ENCODE measurements around the gene MRC2. TPM values are rescaled to one million over a fixed set of nuclear protein-coding genes. Genes with fewer than 3 reads are reported as not detected.

Gene MRC2
- total RNA-seq, 1 donor from 2014 or later, result 2.3 TPM

Other genes with a start within 250 kb of the MRC2 start
- gene EFCAB3, start 247.1 kb upstream of the MRC2 start, total RNA-seq, result not detected
- 7.8 TPM for gene METTL2A, start 203.8 kb upstream of the MRC2 start, total RNA-seq
- 11.4 TPM for gene TLK2, start 148.8 kb upstream of the MRC2 start, total RNA-seq
- not detected for gene MARCHF10, start 180.6 kb downstream of the MRC2 start, total RNA-seq